IMR-90 (cell line): ENCODE data around the gene RAB39A. TPM values are rescaled to one million over a fixed set of nuclear protein-coding genes. Genes with fewer than 3 reads are reported as not detected.

Source experiments
- ATAC-seq: fragments of 200-7000 bp; cut with Tn5 transposase; 2 replicates; pipeline ENCODE4 v1.9.1; 2020; ENCODE audit warnings: low read depth, mild to moderate bottlenecking, moderate library complexity
- BruUV-seq: library from RNA; stranded (reverse); fragments of 400-500 nt; replicated peaks from 2 replicates; lab custom pipeline; 2021; lab: Mats Ljungman, UMichigan
- CTCF ChIA-PET: fragments of 300-600 bp; formaldehyde crosslinking; extraction: SDS; loops from one replicate; lab custom pipeline; 2021; ENCODE audit warnings: antibody characterized with exemption; lab: Yijun Ruan, JAX
- POLR2A ChIA-PET: fragments of 300-600 bp; sonication (Branson Sonifier 250); formaldehyde crosslinking; loops from one replicate; lab custom pipeline; 2022; ENCODE audit warnings: antibody characterized with exemption; ENCODE audit not compliant: unreplicated experiment; lab: Charles Lee
- DNase-seq: peaks from one replicate; pipeline ENCODE4 v3.0.0; 2013
- H2AFZ ChIP-seq: replicated peaks from 2 replicates; pipeline ENCODE3; 2013; ENCODE audit warnings: low read length, mild to moderate bottlenecking; ENCODE audit not compliant: poor library complexity
- H2AK5ac ChIP-seq: 2 replicates; pipeline ENCODE4 v1.6.1; 2013; ENCODE audit warnings: low read depth, low read length, inconsistent platforms
- H2AK9ac ChIP-seq: replicated peaks from 2 replicates; pipeline ENCODE3; 2013; ENCODE audit warnings: mild to moderate bottlenecking, low read depth, low read length, moderate library complexity; ENCODE audit not compliant: poor library complexity
- H2BK120ac ChIP-seq: 2 replicates; pipeline ENCODE4 v1.6.1; 2013; ENCODE audit warnings: low read depth, low read length, inconsistent platforms
- H2BK15ac ChIP-seq: 3 replicates; pipeline ENCODE4 v1.6.1; 2013; ENCODE audit warnings: low read depth, low read length, inconsistent platforms
- H2BK20ac ChIP-seq: 2 replicates; pipeline ENCODE4 v1.6.1; 2013; ENCODE audit warnings: low read depth, mild to moderate bottlenecking, inconsistent platforms, low read length, moderate library complexity
- H2BK5ac ChIP-seq: 2 replicates; pipeline ENCODE4 v1.6.1; 2013; ENCODE audit warnings: mild to moderate bottlenecking, low read depth, low read length, inconsistent platforms; ENCODE audit not compliant: poor library complexity, severe bottlenecking
- H3K14ac ChIP-seq: replicated peaks from 2 replicates; pipeline ENCODE4 v1.6.1; 2013; ENCODE audit warnings: low read depth, low read length, inconsistent platforms
- H3K18ac ChIP-seq: 2 replicates; pipeline ENCODE4 v1.6.1; 2013; ENCODE audit warnings: low read depth, low read length, control low read depth
- H3K23ac ChIP-seq: 2 replicates; pipeline ENCODE4 v1.6.1; 2013; ENCODE audit warnings: low read depth, low read length, inconsistent platforms
- H3K27ac ChIP-seq: 2 replicates; pipeline ENCODE4 v1.5.1; 2013; ENCODE audit warnings: mild to moderate bottlenecking, control low read depth, low read length; ENCODE audit not compliant: insufficient read depth
- H3K27me3 ChIP-seq: 2 replicates; pipeline ENCODE4 v1.6.1; 2013; ENCODE audit warnings: low read length; ENCODE audit not compliant: control insufficient read depth, insufficient read depth
- H3K36me3 ChIP-seq: 2 replicates; pipeline ENCODE4 v1.6.1; 2013; ENCODE audit warnings: low read length, mixed read lengths; ENCODE audit not compliant: control insufficient read depth, insufficient read depth
- H3K4ac ChIP-seq: 2 replicates; pipeline ENCODE4 v1.6.1; 2013; ENCODE audit warnings: low read depth, low read length, inconsistent platforms
- H3K4me1 ChIP-seq: 2 replicates; pipeline ENCODE4 v1.6.1; 2013; ENCODE audit warnings: low read length, mixed read lengths; ENCODE audit not compliant: control insufficient read depth, insufficient read depth
- H3K4me2 ChIP-seq: 2 replicates; pipeline ENCODE4 v1.6.1; 2013; ENCODE audit warnings: low read depth, mild to moderate bottlenecking, control low read depth, low read length, moderate library complexity
- H3K4me3 ChIP-seq: 2 replicates; pipeline ENCODE4 v1.5.1; 2013; ENCODE audit warnings: low read depth, mild to moderate bottlenecking, control low read depth, low read length, moderate library complexity; ENCODE audit not compliant: insufficient read depth
- H3K56ac ChIP-seq: 2 replicates; pipeline ENCODE4 v1.6.1; 2013; ENCODE audit warnings: low read length, inconsistent platforms; ENCODE audit not compliant: insufficient read depth; ENCODE audit errors: extremely low read depth
- H3K79me1 ChIP-seq, 2 experiments: 2 replicates each; pipeline ENCODE4 v1.6.1; 2013; ENCODE audit warnings: low read length in 2 of 2, inconsistent platforms in 1 of 2, low read depth in 1 of 2
- H3K9ac ChIP-seq: 2 replicates; pipeline ENCODE4 v1.6.1; 2013; ENCODE audit warnings: low read depth, low read length, control low read depth
- H3K9me1 ChIP-seq: 2 replicates; pipeline ENCODE4 v1.6.1; 2013; ENCODE audit warnings: low read length, inconsistent platforms; ENCODE audit not compliant: insufficient read depth
- H3K9me3 ChIP-seq: 2 replicates; pipeline ENCODE4 v1.6.1; 2013; ENCODE audit warnings: low read length; ENCODE audit not compliant: control insufficient read depth, insufficient read depth
- H4K20me1 ChIP-seq: 2 replicates; pipeline ENCODE4 v1.6.1; 2013; ENCODE audit warnings: low read length, inconsistent platforms; ENCODE audit not compliant: insufficient read depth
- H4K5ac ChIP-seq: 2 replicates; pipeline ENCODE4 v1.6.1; 2013; ENCODE audit warnings: mild to moderate bottlenecking, low read depth, low read length, control low read depth
- H4K8ac ChIP-seq, 2 experiments: 2 replicates each; pipeline ENCODE4 v1.6.1; 2013; ENCODE audit warnings: low read depth in 2 of 2, low read length in 2 of 2, control low read depth in 1 of 2, inconsistent platforms in 1 of 2
- H4K91ac ChIP-seq: 2 replicates; pipeline ENCODE4 v1.6.1; 2013; ENCODE audit warnings: low read depth, low read length, inconsistent platforms; ENCODE audit not compliant: insufficient read depth
- BHLHE40 ChIP-seq: fragments of 150-350 bp; IDR thresholded peaks from 2 replicates; pipeline ENCODE4 v1.6.1; 2016; ENCODE audit warnings: mild to moderate bottlenecking, low read depth, low read length
- CEBPB ChIP-seq: IDR thresholded peaks from 2 replicates; pipeline ENCODE4 v1.6.1; 2012; ENCODE audit warnings: low read depth, low read length, improper control_type of control experiment
- CHD1 ChIP-seq: IDR thresholded peaks from 2 replicates; pipeline ENCODE4 v1.6.1; 2012; ENCODE audit warnings: low read depth, low read length, improper control_type of control experiment
- FOS ChIP-seq: fragments of 150-350 bp; IDR thresholded peaks from 2 replicates; pipeline ENCODE4 v1.6.1; 2016; ENCODE audit warnings: low read depth, low read length
- MAZ ChIP-seq: IDR thresholded peaks from 2 replicates; pipeline ENCODE4 v1.6.1; 2012; ENCODE audit warnings: low read depth, mild to moderate bottlenecking, low read length, improper control_type of control experiment, moderate library complexity, borderline replicate concordance
- MXI1 ChIP-seq: IDR thresholded peaks from 2 replicates; pipeline ENCODE4 v1.6.1; 2012; ENCODE audit warnings: low read depth, mild to moderate bottlenecking, low read length, moderate library complexity, borderline replicate concordance
- NFE2L2 ChIP-seq: fragments of 150-350 bp; IDR thresholded peaks from 2 replicates; pipeline ENCODE4 v1.6.1; 2016; ENCODE audit warnings: low read depth, mild to moderate bottlenecking, low read length
- RAD21 ChIP-seq: IDR thresholded peaks from 2 replicates; pipeline ENCODE4 v1.6.1; 2012; ENCODE audit warnings: low read length, improper control_type of control experiment
- RCOR1 ChIP-seq: IDR thresholded peaks from 2 replicates; pipeline ENCODE4 v1.6.1; 2012; ENCODE audit warnings: mild to moderate bottlenecking, low read length, improper control_type of control experiment; ENCODE audit not compliant: insufficient replicate concordance
- RFX5 ChIP-seq: IDR thresholded peaks from 2 replicates; pipeline ENCODE4 v1.8.0; 2012; ENCODE audit warnings: low read depth, mild to moderate bottlenecking, low read length, moderate library complexity
- SMC3 ChIP-seq: fragments of 150-350 bp; IDR thresholded peaks from 2 replicates; pipeline ENCODE4 v1.6.1; 2016; ENCODE audit warnings: low read depth, mild to moderate bottlenecking, antibody characterized with exemption, low read length, moderate library complexity
- WGBS, 2 experiments: methylation state at CpG; one replicate each; pipeline versions ENCODE4 v1.1.5 to v1.1.7; 2013; ENCODE audit warnings: missing lambda C conversion rate in 2 of 2; ENCODE audit not compliant: insufficient read length in 1 of 2; ENCODE audit errors: extremely low coverage in 2 of 2; 5-methylcytosine and 5-hydroxymethylcytosine counted together
- dilution Hi-C: fragments of 300-500 bp; cut with HindIII; formaldehyde crosslinking; loops from one replicate; pipeline ENCODE4 v1.14.3; 2018; ENCODE audit warnings: low sequenced_read_pairs; ENCODE audit not compliant: unreplicated experiment
- in situ Hi-C: fragments of 300-500 bp; cut with MboI; formaldehyde crosslinking; loops from 3 replicates; pipeline ENCODE4 v1.14.3; 2019; ENCODE audit warnings: low sequenced_read_pairs, inconsistent platforms, mixed read lengths
- intact Hi-C: fragments of 100-400 bp; cut with micrococcal nuclease; formaldehyde crosslinking; loops from 2 replicates; pipeline ENCODE4 v1.10.0; 2022
- polyA plus RNA-seq, 3 experiments: library from polyadenylated mRNA; depleted of rRNA; stranded (reverse); fragments of >200 nt; gene quantifications; 2 replicates each; pipeline ENCODE4 v1.2.3, GENCODE V29; 2012; ENCODE audit warnings: low replicate concordance in 1 of 3
- total RNA-seq: library from RNA; depleted of rRNA; stranded (reverse); fragments of >200 nt; gene quantifications from 2 replicates; pipeline ENCODE4 v1.2.3, GENCODE V29; 2012
- TF ChIP-seq, protein P1 (sequence below): conservative IDR thresholded peaks from 2 replicates; pipeline ENCODE4 v1.5.1; 2012; ENCODE audit warnings: mild to moderate bottlenecking, low read depth, low read length, improper control_type of control experiment

RAB39A gene
- total and polyA plus RNA-seq, 2 of the 4 experiments (the other 2 are of a cell fraction) = not detected

GRCh38 chr11:107999759-108000455 lies 71.7 kb downstream of the RAB39A start:
- no peak overlapping the region for H3K4me2 ChIP-seq

More at GRCh38 chr11:107999759-108000455, 71.7 kb downstream of the RAB39A start:
- Histone ChIP-seq H3K4me3 (no peak overlapping the region), H4K8ac (no peak overlapping the region), H3K4ac (no peak overlapping the region), H3K14ac (no peak overlapping the region), H2BK15ac (no peak overlapping the region), H3K9ac (no peak overlapping the region), H3K27ac (no peak overlapping the region), H2AK5ac (no peak overlapping the region), H4K91ac (no peak overlapping the region), H4K20me1 (no peaks in the 10 kb centered on the region), H2BK5ac (no peak overlapping the region), H3K27me3 (peaks cover 4% of the 10 kb centered on the region; the same call in 1 of the 2 replicates), H2AFZ (no peak overlapping the region), H3K9me3 (no peaks in the 10 kb centered on the region; the same call in 1 of the 2 replicates), H3K23ac (no peak overlapping the region), H2AK9ac (no peak overlapping the region), H2BK20ac (no peak overlapping the region), H3K18ac (no peak overlapping the region), H3K9me1 (no peaks in the 10 kb centered on the region), H3K4me1 (no peaks in the 10 kb centered on the region), H4K5ac (no peak overlapping the region), H3K56ac (no peak overlapping the region), H3K36me3 (no peaks in the 10 kb centered on the region), H2BK120ac (no peak overlapping the region), H3K79me1 (no peaks in the 10 kb centered on the region)
- DNase-seq (peak; percentile 28), ATAC-seq (peak; percentile 68)
- ChIA-PET CTCF (interaction anchor here (0.6 kb wide), 2 partner anchors 66 to 93 kb away, joined by 3 to 5 read pairs; no protein-coding TSS in a partner anchor), POLR2A (interaction anchor here (0.6 kb wide), 1 partner anchor 172 kb away, joined by 4 read pairs; no protein-coding TSS in a partner anchor)
- WGBS, 2 experiments = no CpG with 5 or more reads among the region's 6 CpGs
- TF ChIP-seq MXI1 (no peak), RAD21 (peak; percentile 31; the same call in 1 of the 2 replicates), NFE2L2 (no peak), RCOR1 (no peak), CHD1 (no peak), SMC3 (no peak), BHLHE40 (no peak), RFX5 (no peak), MAZ (no peak), FOS (no peak), CEBPB (no peak)
- TF ChIP-seq, protein P1, sequence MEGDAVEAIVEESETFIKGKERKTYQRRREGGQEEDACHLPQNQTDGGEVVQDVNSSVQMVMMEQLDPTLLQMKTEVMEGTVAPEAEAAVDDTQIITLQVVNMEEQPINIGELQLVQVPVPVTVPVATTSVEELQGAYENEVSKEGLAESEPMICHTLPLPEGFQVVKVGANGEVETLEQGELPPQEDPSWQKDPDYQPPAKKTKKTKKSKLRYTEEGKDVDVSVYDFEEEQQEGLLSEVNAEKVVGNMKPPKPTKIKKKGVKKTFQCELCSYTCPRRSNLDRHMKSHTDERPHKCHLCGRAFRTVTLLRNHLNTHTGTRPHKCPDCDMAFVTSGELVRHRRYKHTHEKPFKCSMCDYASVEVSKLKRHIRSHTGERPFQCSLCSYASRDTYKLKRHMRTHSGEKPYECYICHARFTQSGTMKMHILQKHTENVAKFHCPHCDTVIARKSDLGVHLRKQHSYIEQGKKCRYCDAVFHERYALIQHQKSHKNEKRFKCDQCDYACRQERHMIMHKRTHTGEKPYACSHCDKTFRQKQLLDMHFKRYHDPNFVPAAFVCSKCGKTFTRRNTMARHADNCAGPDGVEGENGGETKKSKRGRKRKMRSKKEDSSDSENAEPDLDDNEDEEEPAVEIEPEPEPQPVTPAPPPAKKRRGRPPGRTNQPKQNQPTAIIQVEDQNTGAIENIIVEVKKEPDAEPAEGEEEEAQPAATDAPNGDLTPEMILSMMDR = peak; percentile 46
- intact Hi-C loops = no loop called here
- in situ Hi-C loops = no loop called here
- dilution Hi-C loops = no loop called here
- no TSS peak for BruUV-seq
